GM10266 (cell line): ENCODE results near the gene TMEM138.

ENCODE experiments used
- DNase-seq: peaks from one replicate; pipeline ENCODE4 v3.0.0; 2012; ENCODE audit errors: extremely low spot score
- TF ChIP-seq, protein P1 (sequence below): IDR thresholded peaks from 2 replicates; pipeline ENCODE4 v1.5.1; 2012; ENCODE audit warnings: mild to moderate bottlenecking, low read depth; ENCODE audit not compliant: control insufficient read depth, insufficient read depth; ENCODE audit errors: missing control alignments

TMEM138 gene

DNA sequence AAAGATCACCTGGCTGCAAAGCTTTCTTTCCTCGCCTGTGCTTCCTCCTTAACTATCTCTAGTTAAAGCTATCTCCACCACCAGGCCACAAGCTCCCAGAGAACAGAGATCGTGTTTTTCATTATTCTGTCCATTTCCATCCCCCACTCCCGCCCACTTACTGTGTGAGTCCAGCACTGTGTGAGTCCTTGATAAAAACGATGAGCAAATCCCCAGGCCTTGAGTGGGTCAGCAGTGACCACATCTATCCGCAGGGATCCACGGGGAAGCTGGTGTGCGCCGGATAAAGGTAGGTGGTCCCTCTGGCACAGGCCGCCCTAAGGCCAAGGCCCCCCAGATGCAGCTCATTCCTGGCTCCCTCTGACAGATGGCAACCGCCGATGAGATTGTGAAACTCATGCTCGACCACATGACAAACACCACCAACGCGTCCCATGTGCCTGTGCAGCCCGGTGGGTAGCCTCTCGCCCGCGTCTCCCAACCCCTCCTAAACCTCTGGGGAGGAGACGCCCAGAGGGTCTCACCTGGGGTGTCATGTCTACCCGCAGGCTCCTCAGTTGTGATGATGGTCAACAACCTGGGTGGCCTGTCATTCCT lies 19.9 kb upstream of the TMEM138 start:
- DNase-seq, result no peak
- TF ChIP-seq, protein P1, sequence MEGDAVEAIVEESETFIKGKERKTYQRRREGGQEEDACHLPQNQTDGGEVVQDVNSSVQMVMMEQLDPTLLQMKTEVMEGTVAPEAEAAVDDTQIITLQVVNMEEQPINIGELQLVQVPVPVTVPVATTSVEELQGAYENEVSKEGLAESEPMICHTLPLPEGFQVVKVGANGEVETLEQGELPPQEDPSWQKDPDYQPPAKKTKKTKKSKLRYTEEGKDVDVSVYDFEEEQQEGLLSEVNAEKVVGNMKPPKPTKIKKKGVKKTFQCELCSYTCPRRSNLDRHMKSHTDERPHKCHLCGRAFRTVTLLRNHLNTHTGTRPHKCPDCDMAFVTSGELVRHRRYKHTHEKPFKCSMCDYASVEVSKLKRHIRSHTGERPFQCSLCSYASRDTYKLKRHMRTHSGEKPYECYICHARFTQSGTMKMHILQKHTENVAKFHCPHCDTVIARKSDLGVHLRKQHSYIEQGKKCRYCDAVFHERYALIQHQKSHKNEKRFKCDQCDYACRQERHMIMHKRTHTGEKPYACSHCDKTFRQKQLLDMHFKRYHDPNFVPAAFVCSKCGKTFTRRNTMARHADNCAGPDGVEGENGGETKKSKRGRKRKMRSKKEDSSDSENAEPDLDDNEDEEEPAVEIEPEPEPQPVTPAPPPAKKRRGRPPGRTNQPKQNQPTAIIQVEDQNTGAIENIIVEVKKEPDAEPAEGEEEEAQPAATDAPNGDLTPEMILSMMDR, result no peak

DNA sequence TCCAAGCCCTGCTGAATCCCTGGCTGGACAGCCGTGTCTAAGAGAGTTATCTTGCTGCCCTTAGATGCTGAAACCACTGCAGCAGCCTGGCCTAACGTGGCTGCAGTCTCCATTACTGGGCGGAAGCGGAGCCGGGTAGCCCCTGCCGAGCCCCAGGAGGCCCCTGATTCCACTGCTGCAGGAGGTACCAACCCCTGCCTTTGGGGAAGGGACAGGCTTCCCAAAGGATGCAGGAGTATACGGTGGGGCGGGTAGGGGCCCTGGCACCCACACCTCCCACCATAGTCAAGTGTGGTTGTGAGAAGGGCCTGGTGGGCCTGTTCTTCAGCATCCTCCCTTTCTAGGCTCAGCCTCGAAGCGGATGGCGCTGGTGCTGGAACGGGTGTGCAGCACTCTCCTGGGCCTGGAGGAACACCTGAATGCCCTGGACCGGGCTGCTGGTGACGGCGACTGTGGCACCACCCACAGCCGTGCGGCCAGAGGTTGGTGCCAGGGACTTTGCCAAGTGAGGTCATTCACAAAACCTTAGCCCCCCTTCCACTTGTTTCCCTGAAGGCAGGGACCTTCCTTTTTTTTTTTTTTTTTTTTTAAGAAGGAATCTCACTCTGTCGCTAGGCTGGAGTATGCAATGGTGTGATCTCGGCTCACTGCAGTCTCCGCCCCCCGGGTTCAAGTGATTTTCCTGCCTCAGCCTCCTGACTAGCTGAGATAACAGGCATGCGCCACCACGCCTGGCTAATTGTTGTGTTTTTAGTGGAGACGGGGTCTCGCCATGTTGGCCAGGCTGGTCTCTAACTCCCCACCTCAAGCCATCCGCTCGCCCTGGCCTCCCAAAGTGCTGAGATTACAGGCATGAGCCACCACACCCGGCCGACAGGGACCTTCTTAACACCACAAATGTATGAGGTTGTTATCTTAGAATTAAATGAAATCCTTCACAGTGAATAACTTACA lies 18.1 kb upstream of the TMEM138 start:
- TF ChIP-seq, protein P1, result no peak
- no peak for DNase-seq

DNA sequence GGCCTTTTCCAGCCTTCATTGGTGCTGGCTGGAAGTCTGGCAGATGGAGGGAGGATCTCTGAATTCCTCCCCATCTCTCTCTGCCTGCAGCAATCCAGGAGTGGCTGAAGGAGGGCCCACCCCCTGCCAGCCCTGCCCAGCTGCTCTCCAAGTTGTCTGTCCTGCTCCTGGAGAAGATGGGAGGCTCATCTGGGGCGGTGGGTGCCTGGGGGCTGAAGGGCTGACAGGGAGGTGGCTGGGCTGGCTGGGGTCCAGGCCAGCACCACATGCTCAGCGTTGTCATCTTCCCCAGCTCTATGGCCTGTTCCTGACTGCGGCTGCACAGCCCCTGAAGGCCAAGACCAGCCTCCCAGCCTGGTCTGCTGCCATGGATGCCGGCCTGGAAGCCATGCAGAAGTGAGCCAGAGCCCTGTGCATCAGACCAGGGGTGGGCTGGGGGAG lies 17.0 kb upstream of the TMEM138 start:
- no peak for DNase-seq
- TF ChIP-seq, protein P1, result no peak

DNA sequence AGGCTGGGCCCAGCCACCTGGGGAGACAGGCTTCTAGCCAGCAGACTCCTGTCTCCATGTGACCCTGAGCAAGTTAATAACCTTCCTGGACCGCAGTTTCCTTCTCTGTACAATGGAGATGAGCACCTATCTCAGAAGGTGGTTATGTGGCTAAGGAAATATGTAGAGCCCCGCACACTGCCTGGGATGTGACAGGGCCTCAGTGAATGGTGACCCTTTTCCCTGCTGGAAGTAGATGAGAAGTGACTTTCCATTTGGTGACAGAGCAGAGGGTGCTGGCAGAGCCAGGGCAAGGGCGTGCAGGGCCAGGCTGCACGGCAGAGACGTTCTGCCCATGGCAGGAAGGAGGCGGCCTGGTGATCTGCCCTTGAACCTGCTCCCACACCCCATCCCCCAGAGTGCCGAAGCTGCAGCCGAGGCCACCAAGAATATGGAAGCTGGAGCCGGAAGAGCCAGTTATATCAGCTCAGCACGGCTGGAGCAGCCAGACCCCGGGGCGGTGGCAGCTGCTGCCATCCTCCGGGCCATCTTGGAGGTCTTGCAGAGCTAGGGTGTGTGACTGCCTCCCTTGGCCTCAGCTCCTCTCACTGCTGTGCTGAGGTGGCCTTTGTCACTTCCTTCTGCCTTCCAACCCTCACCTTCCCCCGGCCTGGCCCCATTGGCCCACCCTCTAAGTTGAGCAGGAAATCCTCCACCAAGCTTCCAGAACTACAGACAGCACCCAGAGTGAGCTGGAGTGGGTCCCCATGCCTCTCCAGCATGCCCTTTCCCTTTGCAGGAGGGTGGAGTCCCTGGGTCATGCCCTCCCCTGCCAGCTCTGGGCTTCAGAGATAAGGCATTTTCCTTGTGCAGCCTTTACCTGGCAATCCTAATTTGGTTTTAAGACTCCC lies 16.0 kb upstream of the TMEM138 start:
- no peak for DNase-seq
- TF ChIP-seq, protein P1, result no peak

DNA sequence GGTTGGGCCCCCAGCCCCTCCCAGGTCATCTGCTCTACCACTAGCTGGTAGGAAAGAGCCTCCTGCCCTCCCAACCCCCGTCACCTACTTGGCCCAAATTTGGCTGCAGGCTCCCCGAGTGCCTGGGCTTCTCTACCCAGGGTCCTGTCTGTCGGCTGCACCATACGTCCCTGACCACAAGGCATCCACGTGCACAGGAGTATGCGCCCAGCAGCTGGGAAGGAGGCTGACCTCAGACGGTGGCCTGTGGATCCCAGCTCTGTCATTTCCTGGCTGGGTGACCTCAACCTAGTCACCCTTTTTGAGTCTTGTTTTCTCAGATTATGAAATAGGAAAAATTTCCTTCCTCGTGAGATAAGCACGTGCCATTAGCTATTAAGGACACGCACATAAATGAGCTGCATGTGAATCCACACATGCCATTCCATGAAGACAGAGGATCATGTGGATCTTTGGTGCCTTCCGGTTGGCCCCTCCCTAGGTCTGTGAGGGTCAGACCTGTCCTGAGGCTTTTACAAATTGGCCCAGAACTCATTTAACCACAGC lies 14.2 kb upstream of the TMEM138 start:
- no peak for DNase-seq
- TF ChIP-seq, protein P1, result no peak

DNA sequence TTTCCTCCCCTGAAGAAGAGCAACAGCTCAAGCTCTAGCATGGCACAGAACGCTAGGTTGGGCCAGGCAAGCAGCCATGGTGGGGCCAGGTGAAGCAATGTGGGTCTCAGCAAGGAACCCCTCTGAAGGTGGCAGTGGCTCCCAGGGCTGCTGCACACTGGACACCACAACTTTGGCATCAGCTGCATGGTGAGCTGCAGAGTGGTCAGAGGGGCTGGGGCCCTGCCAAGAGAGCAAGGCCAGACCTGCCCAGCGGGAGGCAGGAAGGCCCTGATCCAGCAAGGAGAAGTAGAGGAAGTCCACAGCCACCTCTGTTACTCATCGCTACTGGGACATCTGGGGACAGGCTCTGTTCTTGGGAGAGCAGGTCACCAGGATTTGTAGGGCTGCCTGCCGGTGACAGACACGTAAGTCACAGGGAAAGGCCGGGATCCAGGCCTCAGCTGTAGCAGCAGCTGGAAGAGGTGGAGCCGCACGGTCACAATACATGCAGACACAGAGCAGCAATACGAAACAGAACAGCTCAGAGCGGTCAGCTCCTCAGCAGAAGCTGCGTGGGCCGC lies 12.9 kb upstream of the TMEM138 start:
- TF ChIP-seq, protein P1, result no peak
- no peak for DNase-seq
